GM12878 (cell line): ENCODE measurements around the gene SRP14.

Experiments
- CEBPZ ChIP-seq: fragments of 150-350 bp; IDR thresholded peaks from 2 replicates; pipeline ENCODE4 v1.6.1; 2016; ENCODE audit warnings: low read depth, low read length
- CHD2 ChIP-seq: IDR thresholded peaks from 2 replicates; pipeline ENCODE4 v1.6.1; 2011; ENCODE audit warnings: low read depth, low read length, improper control_type of control experiment, borderline replicate concordance
- CTCF ChIP-seq, 3 experiments: IDR thresholded peaks in 2 of 3; conservative IDR thresholded peaks in 1 of 3; 2 replicates each; pipeline ENCODE4 v1.5.1; 2011; ENCODE audit warnings: low read depth in 3 of 3, low read length in 3 of 3, mild to moderate bottlenecking in 3 of 3, control low read depth in 2 of 3, moderate library complexity in 2 of 3, inconsistent platforms in 1 of 3, mixed read lengths in 1 of 3; ENCODE audit not compliant: control insufficient read depth in 2 of 3, insufficient read depth in 1 of 3; ENCODE audit errors: extremely low read depth in 1 of 3
- ELK1 ChIP-seq: IDR thresholded peaks from 2 replicates; pipeline ENCODE4 v1.6.1; 2012; ENCODE audit warnings: low read depth, low read length, improper control_type of control experiment
- IRF4 ChIP-seq: IDR thresholded peaks from 2 replicates; pipeline ENCODE4 v1.6.1; 2011; ENCODE audit warnings: low read depth, low read length
- NR2F1 ChIP-seq: fragments of 450-650 bp; conservative IDR thresholded peaks from 2 replicates; pipeline ENCODE4 v1.6.1; 2017; ENCODE audit warnings: mild to moderate bottlenecking
- PAX5 ChIP-seq: IDR thresholded peaks from 2 replicates; pipeline ENCODE4 v1.6.1; 2011; ENCODE audit warnings: low read depth, low read length, borderline replicate concordance
- POLR2A ChIP-seq: IDR thresholded peaks from 2 replicates; pipeline ENCODE4 v1.6.1; 2011; ENCODE audit warnings: low read depth, mild to moderate bottlenecking, low read length
- POLR2AphosphoS5 ChIP-seq: IDR thresholded peaks from 2 replicates; pipeline ENCODE4 v1.6.1; 2011; ENCODE audit warnings: mild to moderate bottlenecking, low read length, inconsistent platforms
- SMC3 ChIP-seq: IDR thresholded peaks from 2 replicates; pipeline ENCODE4 v1.6.1; 2011; ENCODE audit warnings: low read length, improper control_type of control experiment, borderline replicate concordance
- STAT3 ChIP-seq: IDR thresholded peaks from 2 replicates; pipeline ENCODE4 v1.6.1; 2011; ENCODE audit warnings: low read depth, low read length, improper control_type of control experiment
- YY1 ChIP-seq: IDR thresholded peaks from 2 replicates; pipeline ENCODE4 v1.6.1; 2011; ENCODE audit warnings: low read depth, mild to moderate bottlenecking, low read length
- TF ChIP-seq, protein P1 (sequence below): IDR thresholded peaks from 2 replicates; pipeline ENCODE4 v1.6.1; 2012; ENCODE audit warnings: mild to moderate bottlenecking, low read depth, low read length

DNA sequence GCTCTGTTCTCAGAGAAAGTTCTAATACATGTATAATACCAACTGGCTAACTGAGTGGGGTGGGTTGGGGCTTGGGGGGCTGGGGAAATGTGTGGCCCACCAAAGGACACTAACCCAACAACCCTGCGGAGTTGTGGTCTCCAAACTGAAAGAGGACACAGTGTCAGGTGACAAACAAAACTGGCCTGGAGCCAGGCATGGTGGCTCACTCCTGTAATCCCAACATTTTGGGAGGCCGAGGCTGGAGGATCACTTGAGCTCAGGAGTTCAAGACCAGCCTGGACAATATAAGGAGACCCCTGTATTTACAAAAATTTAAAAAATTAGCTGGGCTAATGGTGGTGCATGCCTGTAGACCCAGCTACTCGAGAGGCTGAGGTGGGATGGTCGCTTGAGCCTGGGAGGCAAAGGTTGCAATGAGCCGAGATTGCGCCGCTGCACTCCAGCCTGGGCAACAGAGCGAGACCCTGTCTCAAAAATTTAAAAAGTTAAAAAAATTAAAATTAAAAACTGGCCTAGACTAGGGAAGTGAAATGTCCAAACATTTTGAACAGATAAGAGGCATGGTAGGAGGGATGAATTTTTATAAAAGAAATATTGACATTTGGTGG is 31.7 kb upstream of the SRP14 start:
- TF ChIP-seq ELK1 = no peak
- TF ChIP-seq CEBPZ = no peak
- TF ChIP-seq POLR2AphosphoS5 = no peak
- no peak for TF ChIP-seq CTCF (IDR thresholded peaks at IDR 0.05 in 2 of 3, conservative IDR thresholded peaks at IDR 0.05 in 1 of 3; ENCODE audit: control insufficient read depth in 2 of 3, extremely low read depth in 1 of 3, insufficient read depth in 1 of 3, low read depth in 3 of 3, low read length in 3 of 3)
- TF ChIP-seq PAX5 = no peak
- no peak for TF ChIP-seq POLR2A
- TF ChIP-seq IRF4 = no peak
- TF ChIP-seq SMC3 = no peak
- no peak for TF ChIP-seq STAT3
- no peak for TF ChIP-seq NR2F1
- no peak for TF ChIP-seq CHD2
- TF ChIP-seq YY1 = no peak
- TF ChIP-seq, protein P1, sequence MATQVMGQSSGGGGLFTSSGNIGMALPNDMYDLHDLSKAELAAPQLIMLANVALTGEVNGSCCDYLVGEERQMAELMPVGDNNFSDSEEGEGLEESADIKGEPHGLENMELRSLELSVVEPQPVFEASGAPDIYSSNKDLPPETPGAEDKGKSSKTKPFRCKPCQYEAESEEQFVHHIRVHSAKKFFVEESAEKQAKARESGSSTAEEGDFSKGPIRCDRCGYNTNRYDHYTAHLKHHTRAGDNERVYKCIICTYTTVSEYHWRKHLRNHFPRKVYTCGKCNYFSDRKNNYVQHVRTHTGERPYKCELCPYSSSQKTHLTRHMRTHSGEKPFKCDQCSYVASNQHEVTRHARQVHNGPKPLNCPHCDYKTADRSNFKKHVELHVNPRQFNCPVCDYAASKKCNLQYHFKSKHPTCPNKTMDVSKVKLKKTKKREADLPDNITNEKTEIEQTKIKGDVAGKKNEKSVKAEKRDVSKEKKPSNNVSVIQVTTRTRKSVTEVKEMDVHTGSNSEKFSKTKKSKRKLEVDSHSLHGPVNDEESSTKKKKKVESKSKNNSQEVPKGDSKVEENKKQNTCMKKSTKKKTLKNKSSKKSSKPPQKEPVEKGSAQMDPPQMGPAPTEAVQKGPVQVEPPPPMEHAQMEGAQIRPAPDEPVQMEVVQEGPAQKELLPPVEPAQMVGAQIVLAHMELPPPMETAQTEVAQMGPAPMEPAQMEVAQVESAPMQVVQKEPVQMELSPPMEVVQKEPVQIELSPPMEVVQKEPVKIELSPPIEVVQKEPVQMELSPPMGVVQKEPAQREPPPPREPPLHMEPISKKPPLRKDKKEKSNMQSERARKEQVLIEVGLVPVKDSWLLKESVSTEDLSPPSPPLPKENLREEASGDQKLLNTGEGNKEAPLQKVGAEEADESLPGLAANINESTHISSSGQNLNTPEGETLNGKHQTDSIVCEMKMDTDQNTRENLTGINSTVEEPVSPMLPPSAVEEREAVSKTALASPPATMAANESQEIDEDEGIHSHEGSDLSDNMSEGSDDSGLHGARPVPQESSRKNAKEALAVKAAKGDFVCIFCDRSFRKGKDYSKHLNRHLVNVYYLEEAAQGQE = no peak
